Kidney (tissue), 14 donors: ENCODE results near the gene PLA2G2C. TPM values are rescaled to one million over a fixed set of nuclear protein-coding genes. Genes with fewer than 3 reads are reported as not detected.
A peak's percentile ranks its signal among the peaks of the same experiment; 100 is the strongest.
"Not testable (repeated sequence)": the region's sequence is repeated elsewhere in the genome, so short reads cannot be mapped to it uniquely, and the experiment has no call there.

Experiments used
- DNase-seq, 5 donors: peaks; one replicate each; pipeline ENCODE4 v3.0.0-alpha.2; 2013 to 2020
- FAIRE-seq: peaks from 2 replicates; lab custom pipeline; 2012; peaks lifted over from hg19 to GRCh38; lab: Jason Lieb, UNC
- H3K27ac ChIP-seq, 2 donors: one replicate each; pipeline ENCODE4 v1.7.0; 2013; ENCODE audit warnings: low read depth in 2 of 2, low read length in 2 of 2, inconsistent platforms in 1 of 2
- H3K27me3 ChIP-seq: one replicate; pipeline ENCODE4 v1.7.1; 2013; ENCODE audit warnings: low read length, inconsistent platforms; ENCODE audit not compliant: control insufficient read depth, insufficient read depth
- H3K36me3 ChIP-seq, 3 donors: one replicate each; pipeline versions ENCODE4 v1.7.0 to v1.7.1; 2013; ENCODE audit warnings: low read length in 3 of 3, control low read depth in 1 of 3, inconsistent platforms in 1 of 3; ENCODE audit not compliant: insufficient read depth in 3 of 3, control insufficient read depth in 2 of 3
- H3K4me1 ChIP-seq, 3 donors: one replicate each; pipeline versions ENCODE4 v1.7.0 to v1.7.1; 2013; ENCODE audit warnings: low read length in 3 of 3, inconsistent platforms in 1 of 3, low read depth in 1 of 3; ENCODE audit not compliant: control insufficient read depth in 2 of 3, insufficient read depth in 2 of 3
- H3K4me3 ChIP-seq, 3 donors: one replicate each; pipeline versions ENCODE4 v1.7.0 to v1.8.1; 2013; ENCODE audit warnings: low read length in 3 of 3, control low read depth in 1 of 3, inconsistent platforms in 1 of 3
- H3K9ac ChIP-seq, 3 donors: one replicate each; pipeline versions ENCODE4 v1.7.0 to v1.7.1; 2013; ENCODE audit warnings: low read length in 3 of 3, control low read depth in 1 of 3, inconsistent platforms in 1 of 3
- H3K9me3 ChIP-seq, 3 donors: one replicate each; pipeline versions ENCODE4 v1.7.0 to v1.7.1; 2013; ENCODE audit warnings: low read length in 3 of 3, control low read depth in 1 of 3, inconsistent platforms in 1 of 3; ENCODE audit not compliant: control insufficient read depth in 2 of 3, insufficient read depth in 1 of 3
- intact Hi-C: fragments of 100-400 bp; cut with DNase I; formaldehyde crosslinking; loops from one replicate; pipeline ENCODE4 v1.11.1; 2022
- polyA plus RNA-seq: library from polyadenylated mRNA; stranded (reverse); fragments of 350-450 nt; fragmentation: Illumina TruSeq; extraction: RNeasy Lipid Tissue Mini Kit (QIAGEN cat#74804); gene quantifications from one replicate; pipeline ENCODE4 v1.2.3, GENCODE V29; 2014; ENCODE audit warnings: low read depth, low replicate concordance; ENCODE audit not compliant: insufficient read depth
- total RNA-seq: library from RNA; stranded (reverse); fragmentation: NEBNext Ultra II Directional; extraction: Animal tissue kit (Norgen Biotek cat#: 25700); gene quantifications from one replicate; pipeline ENCODE4 v1.2.1, GENCODE V29; 2021
- TF ChIP-seq, protein P1 (sequence below): IDR thresholded peaks from 3 replicates; pipeline ENCODE4 v1.5.1; 2012; ENCODE audit warnings: mild to moderate bottlenecking, moderate library complexity, borderline replicate concordance; ENCODE audit not compliant: insufficient read depth; ENCODE audit errors: extremely low read depth
- donor health status: control.
- donor health status: control.
- donor health status: control.
- donor health status: control.
- donor health status: control.
- donor health status: DM: yes; HTN: yes; CAD: no.
- donor health status: Normal renal cell carcinoma (clear cell type).

Gene PLA2G2C
- total and polyA plus RNA-seq, 2 donors from 2014 or later, result 0.31 TPM; not detected in 1

DNA sequence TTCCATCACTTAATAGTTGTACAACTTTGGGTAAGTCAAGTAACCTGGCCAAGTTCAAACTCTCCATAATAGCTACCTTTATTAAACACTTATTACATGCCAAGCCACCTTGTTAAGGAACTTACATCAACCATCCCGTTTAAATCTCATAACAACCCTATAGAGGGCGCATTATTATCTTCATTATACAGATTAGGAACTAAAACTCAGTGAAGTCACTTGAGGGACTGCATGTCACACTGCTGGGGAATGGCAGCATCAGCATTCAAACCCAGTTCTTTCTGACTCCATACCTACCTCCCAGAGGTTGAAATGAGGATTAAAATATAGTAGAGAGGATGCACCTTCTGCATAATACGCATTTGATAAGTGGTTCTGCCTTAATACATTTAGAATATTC lies 47.1 kb upstream of the PLA2G2C start:
- intact Hi-C loops, result no loop called here
- Histone ChIP-seq H3K27me3 (no peaks in the 10 kb centered on the region), H3K4me3 (no peak overlapping the region), H3K4me1 (peaks cover 0 to 3% (median 0%) of the 10 kb centered on the region in 3 donors), H3K9ac (no peak overlapping the region), H3K9me3 (no peaks in the 10 kb centered on the region), H3K36me3 (no peaks in the 10 kb centered on the region), H3K27ac (peak overlapping the region in 1 of 2 donors; percentile 10)
- FAIRE-seq (no peak), DNase-seq (no peak)
- TF ChIP-seq, protein P1, sequence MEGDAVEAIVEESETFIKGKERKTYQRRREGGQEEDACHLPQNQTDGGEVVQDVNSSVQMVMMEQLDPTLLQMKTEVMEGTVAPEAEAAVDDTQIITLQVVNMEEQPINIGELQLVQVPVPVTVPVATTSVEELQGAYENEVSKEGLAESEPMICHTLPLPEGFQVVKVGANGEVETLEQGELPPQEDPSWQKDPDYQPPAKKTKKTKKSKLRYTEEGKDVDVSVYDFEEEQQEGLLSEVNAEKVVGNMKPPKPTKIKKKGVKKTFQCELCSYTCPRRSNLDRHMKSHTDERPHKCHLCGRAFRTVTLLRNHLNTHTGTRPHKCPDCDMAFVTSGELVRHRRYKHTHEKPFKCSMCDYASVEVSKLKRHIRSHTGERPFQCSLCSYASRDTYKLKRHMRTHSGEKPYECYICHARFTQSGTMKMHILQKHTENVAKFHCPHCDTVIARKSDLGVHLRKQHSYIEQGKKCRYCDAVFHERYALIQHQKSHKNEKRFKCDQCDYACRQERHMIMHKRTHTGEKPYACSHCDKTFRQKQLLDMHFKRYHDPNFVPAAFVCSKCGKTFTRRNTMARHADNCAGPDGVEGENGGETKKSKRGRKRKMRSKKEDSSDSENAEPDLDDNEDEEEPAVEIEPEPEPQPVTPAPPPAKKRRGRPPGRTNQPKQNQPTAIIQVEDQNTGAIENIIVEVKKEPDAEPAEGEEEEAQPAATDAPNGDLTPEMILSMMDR, result no peak

DNA sequence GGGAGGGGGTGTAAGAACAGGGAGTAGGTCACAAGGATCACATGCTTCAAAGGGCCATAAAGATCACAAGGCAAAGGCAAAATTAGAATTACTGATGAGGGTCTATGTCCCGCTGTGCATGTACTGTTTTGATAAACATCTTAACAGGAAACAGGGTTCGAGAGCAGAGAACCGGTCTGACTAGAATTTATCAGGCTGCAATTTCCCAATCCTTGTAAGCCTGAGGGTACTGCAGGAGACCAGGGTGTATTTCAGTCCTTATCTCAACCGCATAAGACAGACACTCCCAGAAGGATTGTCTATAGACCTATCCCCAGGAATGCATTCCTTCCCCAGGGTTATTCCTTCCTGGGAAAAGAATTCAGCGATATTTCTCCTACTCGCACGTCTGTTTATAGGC lies 46.2 kb upstream of the PLA2G2C start:
- intact Hi-C loops, H3K36me3 ChIP-seq, FAIRE-seq, H3K27me3 ChIP-seq, H3K9me3 ChIP-seq, H3K4me1 ChIP-seq, H3K9ac ChIP-seq, H3K4me3 ChIP-seq: not testable (repeated sequence)
- peak overlapping the region in 1 of 2 donors; percentile 20 for H3K27ac ChIP-seq
- DNase-seq, result peak in 2 of 5 donors; percentile 57 to 68

DNA sequence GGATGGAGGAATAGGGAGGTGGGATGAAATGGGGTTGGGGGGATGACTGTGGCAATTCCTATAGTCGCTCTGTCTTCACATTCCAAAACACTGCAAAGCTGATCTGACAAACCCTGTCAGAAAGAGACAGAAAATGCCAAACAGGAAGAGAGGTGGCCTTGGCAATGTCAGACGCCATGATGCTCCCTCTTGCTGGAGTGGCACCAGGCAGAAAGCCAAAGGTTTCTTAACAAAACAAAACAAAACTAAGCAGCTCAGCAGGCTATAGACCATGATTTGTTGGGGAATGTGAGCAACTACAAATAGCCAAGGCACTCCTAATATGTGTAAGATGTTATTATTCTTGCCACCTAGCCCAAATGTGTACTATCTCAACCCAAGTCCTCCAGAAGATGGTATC lies 42.9 kb upstream of the PLA2G2C start:
- no peak overlapping the region for H3K27ac ChIP-seq
- FAIRE-seq (no peak), DNase-seq (no peak)
- H3K4me3 ChIP-seq, result no peak overlapping the region
- H3K36me3 ChIP-seq, result no peaks in the 10 kb centered on the region
- H3K9ac ChIP-seq, result no peak overlapping the region
- H3K9me3 ChIP-seq, result no peaks in the 10 kb centered on the region
- H3K27me3 ChIP-seq, result no peaks in the 10 kb centered on the region
- H3K4me1 ChIP-seq, result peaks cover 0 to 4% (median 3%) of the 10 kb centered on the region in 3 donors
- TF ChIP-seq, protein P1, result no peak
- intact Hi-C loops, result no loop called here

DNA sequence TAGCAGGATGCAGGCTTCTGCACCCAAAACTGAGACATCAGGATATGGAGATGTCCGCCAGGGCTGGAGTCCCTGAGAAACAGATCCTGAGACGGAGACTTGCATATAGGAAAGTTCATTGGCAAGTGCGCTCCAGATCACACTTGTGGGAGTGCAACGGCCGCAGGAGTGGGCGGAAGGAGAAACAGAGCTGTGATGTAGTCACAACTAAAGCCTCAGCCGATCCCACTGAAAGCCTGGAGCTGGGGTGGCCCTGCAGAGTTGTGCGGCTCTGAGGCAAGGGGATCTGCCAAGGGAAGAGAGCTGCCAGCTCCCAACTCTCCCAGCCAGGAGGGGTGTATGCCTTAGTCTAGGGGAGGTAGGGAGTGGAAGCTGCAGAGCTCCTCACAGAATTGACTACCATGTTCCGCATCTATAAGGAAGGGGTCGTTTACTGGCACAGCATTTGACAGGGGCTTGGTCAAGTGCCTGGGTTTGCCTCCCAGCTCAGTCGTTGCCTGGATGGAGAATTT lies 42.1 kb upstream of the PLA2G2C start:
- no peak overlapping the region for H3K27ac ChIP-seq
- no peaks in the 10 kb centered on the region for H3K36me3 ChIP-seq
- H3K4me3 ChIP-seq, result no peak overlapping the region
- TF ChIP-seq, protein P1, result no peak
- H3K4me1 ChIP-seq, result peaks cover 0 to 4% (median 3%) of the 10 kb centered on the region in 3 donors
- H3K9ac ChIP-seq, result no peak overlapping the region
- H3K9me3 ChIP-seq, result no peaks in the 10 kb centered on the region
- FAIRE-seq (no peak), DNase-seq (no peak)
- intact Hi-C loops, result no loop called here
- H3K27me3 ChIP-seq, result no peaks in the 10 kb centered on the region
